T-helper 9 cell (primary cell): ENCODE measurements around the gene NPHP4.

ENCODE experiments used
- DNase-seq: peaks from one replicate; pipeline ENCODE4 v3.0.0-alpha.2; 2020

The NPHP4 gene

GRCh38 chr1:5969168-5969567 is 23.1 kb downstream of the NPHP4 start:
- no peak for DNase-seq

DNA sequence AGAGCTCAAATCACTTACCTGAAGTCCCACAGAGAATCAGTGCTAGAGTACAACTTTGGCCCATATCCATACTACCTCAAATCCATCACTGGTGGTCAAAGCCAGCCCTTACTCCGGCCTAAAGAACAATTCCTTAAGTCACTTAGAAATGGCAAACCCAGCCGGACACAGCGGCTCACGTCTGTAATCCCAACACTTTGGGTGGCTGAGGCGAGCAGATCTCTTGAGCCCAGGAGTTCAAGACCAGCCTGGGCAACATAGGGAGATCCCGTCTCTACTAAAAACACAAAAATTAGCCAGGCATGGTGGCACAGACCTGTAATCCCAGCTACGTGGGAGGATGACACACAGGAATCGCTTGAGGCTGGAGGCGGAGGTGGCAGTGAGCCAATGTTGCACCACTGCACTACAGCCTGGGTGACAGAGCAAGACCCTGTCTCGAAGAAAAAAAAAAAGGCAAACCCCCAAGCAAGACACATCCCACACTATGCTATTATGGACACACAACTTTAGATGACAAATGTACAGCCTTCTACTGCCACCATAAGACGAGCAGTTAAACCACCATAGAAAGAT is 24.0 kb downstream of the NPHP4 start:
- DNase-seq, result no peak

DNA sequence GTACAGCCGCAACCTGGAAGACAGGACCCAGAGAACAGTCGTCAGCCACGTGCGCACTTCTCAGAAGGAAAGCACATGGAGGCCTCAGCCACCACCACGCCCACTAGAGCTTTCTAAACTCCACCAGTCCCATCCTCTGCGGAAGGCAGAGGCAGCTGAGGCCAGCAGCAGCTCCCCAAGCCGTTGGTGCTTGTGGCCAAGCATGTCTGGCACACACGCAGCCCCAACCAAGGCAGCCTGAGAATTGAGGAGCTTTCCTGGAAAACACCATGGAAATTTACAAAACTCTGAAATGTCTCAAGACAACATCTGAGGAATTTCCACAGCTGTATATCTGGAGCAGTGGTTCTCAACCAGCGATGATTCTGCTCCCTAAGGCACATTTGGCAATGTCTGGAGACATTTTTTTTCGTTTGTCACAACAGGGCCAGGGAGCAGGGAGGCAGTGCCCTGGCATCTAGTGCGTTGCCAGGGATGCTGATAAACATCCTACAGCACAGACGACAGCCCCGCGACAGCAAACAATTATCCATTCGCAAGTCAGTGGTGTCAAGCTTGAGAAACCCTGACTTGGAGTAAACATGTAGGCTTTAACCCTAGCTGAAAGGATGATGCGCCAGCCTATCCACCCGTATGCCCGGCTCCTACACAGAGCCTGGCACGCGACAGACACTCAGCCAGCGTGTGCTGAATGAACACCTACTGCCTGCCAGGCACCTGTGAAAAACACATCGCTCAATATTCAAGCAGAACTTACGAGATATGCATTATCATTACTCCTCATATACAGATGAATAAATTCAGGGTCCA is 24.7 kb downstream of the NPHP4 start:
- DNase-seq, result no peak

DNA sequence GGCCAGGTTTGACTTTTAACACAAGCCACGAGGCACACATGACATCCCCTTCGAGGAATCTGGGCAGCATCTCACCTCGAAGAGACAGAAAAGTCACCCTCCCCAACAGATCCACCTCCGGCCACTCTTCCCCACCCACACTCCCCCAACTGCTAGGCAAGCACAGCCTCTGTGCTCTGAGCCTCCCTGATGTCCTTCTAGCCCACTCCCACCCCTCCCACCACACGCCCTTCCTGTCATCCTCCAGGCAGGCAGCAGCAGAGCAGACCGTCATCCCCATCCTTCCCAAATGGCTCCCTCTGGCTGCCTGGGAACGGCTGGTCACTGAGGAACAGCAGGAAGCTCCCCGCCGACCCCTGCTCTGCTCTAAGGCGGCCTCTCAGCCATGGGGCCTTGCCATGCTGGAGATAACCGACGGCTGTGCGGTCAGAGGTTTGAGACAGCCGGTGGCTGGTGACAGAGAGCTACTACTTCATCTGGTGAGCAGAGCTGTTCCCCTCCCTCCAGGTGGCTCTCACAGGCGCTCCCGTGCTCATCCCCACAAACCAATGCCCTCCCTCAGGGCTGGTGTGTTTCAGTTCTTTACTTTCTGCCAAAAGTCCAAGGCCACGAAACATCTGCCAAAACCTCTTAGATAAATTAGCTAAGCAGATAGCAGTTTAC is 25.6 kb downstream of the NPHP4 start:
- DNase-seq, result no peak

DNA sequence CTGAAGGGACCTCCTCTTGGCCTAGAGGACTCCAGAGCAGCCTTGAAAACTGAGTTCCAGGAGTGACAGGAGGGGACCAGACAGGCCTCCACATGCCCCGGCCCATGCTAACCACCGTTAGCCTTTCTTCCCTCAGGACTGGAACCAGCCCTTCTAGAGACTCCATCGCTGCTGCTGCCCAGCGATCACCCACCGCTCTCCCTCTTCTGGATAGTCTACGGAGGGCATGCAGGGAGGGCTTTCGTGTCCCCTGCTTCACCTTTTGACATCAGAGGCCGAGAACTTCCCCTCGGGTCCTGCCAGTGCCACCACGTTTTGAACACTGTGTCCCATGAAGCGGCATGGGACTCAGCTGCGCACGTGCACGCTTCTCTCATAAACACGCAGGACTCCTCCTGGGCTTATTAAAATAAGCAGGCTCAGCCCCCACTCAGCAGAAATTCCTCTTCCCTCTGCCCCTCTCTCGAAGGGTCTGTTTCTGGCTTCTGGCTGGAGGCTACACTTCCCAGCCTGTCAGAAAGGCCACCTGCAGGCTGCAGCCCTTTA is 26.6 kb downstream of the NPHP4 start:
- no peak for DNase-seq

- no peak for DNase-seq
These were observed 29.7 kb downstream of the NPHP4 start for GRCh38 chr1:5962265-5963105.

DNA sequence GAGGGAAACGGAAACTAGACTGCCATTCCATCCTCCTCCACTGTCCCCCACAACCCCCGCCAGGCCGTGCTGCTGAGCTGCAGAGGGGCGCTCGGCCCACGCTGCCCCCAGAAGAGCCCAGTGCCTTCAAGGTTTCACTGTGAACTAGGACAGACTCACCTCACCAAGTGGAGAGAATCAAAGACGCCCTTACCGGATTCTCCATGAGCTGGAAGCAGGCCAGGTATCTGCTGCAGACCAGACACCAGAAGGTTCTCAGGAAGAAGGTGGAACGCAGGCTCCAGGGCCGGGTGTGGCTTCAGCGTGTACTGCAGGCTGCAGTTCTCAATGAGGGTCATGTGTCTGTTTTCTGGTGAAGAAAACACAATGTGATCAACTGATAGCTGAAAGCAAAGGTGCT is 30.6 kb downstream of the NPHP4 start:
- no peak for DNase-seq

GRCh38 chr1:5960336-5960735 is 31.9 kb downstream of the NPHP4 start:
- DNase-seq, result no peak

DNA sequence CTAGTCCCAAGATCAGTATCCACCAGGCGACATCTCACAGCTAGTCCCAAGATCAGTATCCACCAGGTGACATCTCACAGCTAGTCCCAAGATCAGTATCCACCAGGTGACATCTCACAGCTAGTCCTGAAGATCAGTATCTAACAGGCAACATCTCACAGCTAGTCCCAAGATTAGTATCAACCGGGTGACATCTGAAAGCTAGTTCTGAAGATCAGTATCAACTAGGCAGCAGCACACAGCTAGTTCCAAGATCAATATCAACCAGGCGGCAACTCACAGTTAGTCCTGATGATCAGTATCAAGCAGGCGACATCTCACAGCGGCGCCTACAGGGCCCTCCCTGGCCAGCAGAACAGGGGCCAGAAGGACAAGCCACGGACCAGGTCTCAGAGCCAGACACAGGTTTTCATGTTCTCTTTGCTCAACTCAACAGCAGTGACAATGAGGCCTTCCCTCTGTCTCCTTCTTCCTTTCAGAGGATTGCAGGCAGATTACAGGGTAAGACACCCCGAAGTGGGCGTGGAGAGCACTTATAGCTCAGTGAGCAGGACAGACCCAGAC is 32.5 kb downstream of the NPHP4 start:
- no peak for DNase-seq

- no peak for DNase-seq
These were observed 33.1 kb downstream of the NPHP4 start for GRCh38 chr1:5959087-5959486.

- DNase-seq, result no peak
These were observed 36.0 kb downstream of the NPHP4 start for GRCh38 chr1:5956022-5956830.

DNA sequence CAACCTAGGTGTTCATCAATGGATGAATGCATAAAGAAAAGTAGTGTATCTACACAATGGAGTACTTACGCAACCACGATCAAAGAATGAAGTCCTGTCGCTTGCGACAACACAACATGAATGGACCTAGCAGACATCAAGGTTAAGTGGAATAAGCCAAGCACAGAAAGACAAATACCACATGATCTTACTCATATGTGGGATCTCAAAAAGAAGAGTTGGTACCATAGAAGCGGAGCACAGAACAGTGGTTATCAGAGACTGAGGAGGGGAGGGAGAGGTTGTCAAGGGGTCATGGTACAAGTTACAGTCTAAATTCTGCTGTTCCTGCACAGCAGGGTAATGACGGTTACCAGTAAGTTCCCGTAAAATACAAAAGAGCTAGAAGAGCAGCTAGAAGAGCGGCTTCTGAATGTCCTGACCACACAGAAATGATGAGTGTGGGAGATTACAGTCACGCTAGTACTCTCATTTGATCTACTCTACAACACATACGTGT is 36.7 kb downstream of the NPHP4 start:
- no peak for DNase-seq

- no peak for DNase-seq
These were observed 37.3 kb downstream of the NPHP4 start for GRCh38 chr1:5954964-5955363.

DNA sequence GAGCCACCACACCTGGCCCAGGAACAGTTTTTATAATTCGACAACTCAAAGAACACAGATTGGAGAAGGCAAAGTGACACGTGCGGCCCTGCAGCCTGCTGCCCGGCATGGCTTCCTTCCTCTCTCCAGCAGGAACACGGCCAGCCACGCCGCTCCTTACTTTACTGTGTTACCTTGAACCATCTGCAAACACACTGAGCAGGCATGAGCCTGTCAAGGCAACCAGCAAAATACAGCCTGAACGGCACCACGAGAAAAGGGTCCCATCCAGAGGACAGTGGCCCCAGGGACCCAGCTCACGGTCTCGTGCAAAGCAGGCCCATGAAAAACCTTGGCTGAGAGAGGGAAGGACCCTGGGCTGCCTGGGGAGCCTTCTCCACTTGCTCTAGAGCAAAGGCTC is 38.8 kb downstream of the NPHP4 start:
- no peak for DNase-seq

- no peak for DNase-seq
These were observed 40.3 kb downstream of the NPHP4 start for GRCh38 chr1:5951846-5952410.

- DNase-seq, result no peak
These were observed 41.0 kb downstream of the NPHP4 start for GRCh38 chr1:5950994-5951785.

DNA sequence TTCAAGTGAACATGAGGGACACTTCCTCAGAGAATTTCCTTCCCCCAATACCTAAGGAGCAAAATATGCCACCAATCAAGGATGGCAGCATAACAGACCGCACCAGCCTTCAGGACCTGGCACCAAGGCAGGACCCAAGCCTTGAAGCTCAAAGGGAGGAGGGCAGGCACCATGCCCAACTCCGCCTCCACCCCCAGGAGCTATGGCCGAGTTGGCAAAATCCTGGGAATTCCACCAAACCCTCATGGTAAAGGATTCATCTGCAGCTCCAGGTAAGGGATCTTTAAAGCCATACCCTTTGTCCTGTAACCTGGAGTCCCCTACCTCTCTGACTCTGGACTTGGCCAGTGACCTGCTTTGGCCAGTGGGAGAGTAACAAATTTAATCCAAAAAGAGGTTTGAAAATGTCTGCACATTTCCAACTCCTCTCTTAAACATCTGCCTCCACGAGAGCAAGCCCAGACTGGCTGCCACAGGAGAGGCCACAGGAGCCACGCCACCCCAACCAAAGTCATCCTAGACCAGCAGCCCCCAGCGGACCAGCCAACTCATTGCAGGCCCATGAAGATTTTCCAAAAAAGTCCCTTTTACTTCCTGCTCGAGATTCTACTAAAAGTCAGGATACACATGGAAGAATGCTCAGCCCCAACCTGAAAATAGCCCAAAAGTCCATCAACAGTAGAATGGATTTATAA is 41.9 kb downstream of the NPHP4 start:
- no peak for DNase-seq

- no peak for DNase-seq
These were observed 42.5 kb downstream of the NPHP4 start for GRCh38 chr1:5949761-5950100.

DNA sequence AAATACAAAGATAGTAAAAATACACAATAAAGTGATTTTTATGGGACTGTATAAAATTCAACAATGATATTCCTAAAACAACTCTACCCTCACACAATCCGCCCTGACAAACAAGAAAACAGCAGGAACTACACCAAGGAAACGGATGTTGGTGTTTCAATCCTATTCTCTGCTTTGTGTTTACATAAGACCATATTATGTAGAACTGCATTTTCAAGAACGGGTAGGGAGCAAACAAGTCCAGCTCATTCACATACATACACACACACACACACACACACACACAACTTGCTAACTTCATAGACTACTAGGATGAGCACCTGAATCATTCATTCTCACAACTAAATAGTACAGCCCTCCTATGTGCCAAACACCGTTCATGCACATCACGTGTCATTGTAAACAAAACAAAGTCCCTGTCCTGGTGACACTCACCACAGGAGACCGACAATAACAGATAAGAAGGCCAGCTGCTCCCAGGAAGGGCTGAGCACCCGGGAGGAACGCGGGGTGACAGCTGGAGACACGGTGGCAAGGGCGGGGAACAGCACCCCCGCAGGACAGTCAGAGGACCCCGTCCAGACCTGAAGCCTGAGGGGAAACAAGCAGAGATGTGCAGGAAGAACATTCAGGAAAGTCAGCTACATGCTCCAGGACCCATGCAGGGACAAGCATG is 43.0 kb downstream of the NPHP4 start:
- DNase-seq, result no peak
